Sigmoid colon (tissue), 4 donors: Measurements from ENCODE around the gene CRTC2.

Experiments used
- CTCF ChIP-seq, 4 experiments: fragments of 450-650 bp in 3 of 4; fragments of 200-600 bp in 1 of 4; IDR thresholded peaks; one replicate each; pipeline ENCODE4 v1.5.1; 2016 to 2019; ENCODE audit warnings: antibody characterized with exemption in 4 of 4, mild to moderate bottlenecking in 3 of 4, moderate library complexity in 2 of 4
- POLR2A ChIP-seq, 2 donors: fragments of 450-650 bp; IDR thresholded peaks; one replicate each; pipeline ENCODE4 v1.6.1; 2016; ENCODE audit warnings: antibody characterized with exemption in 2 of 2, mild to moderate bottlenecking in 2 of 2, moderate library complexity in 2 of 2
- POLR2AphosphoS5 ChIP-seq, 4 donors: sonication (generic); formaldehyde crosslinking; IDR thresholded peaks; one replicate each; pipeline ENCODE4 v1.6.1; 2017; ENCODE audit warnings: antibody characterized with exemption in 4 of 4

- TF ChIP-seq CTCF (IDR thresholded peaks at IDR 0.05) (no peak), POLR2AphosphoS5 (IDR thresholded peaks at IDR 0.05) (no peak), POLR2A (IDR thresholded peaks at IDR 0.05) (no peak)
Measured at GRCh38 chr1:153963850-153964331, 5.5 kb upstream of the CRTC2 start.
